Activated T-cell treated with anti-CD3 and anti-CD28 coated beads, Interleukin-2, amount 50 U/mL, for 24 hours (primary cell): ENCODE data around the gene WDFY1.

Source experiments
- DNase-seq: peaks from one replicate; pipeline ENCODE4 v3.0.0-alpha.2; 2020
- H3K27ac Mint-ChIP-seq: 2 replicates; pipeline ENCODE4 v1.8.0; 2020; ENCODE audit warnings: mild to moderate bottlenecking, mixed read lengths
- H3K27me3 Mint-ChIP-seq: 2 replicates; pipeline ENCODE4 v1.8.0; 2020; ENCODE audit warnings: mixed read lengths
- H3K36me3 Mint-ChIP-seq: 2 replicates; pipeline ENCODE4 v1.8.0; 2020; ENCODE audit warnings: low read depth, mixed read lengths
- H3K4me1 Mint-ChIP-seq: 2 replicates; pipeline ENCODE4 v1.8.0; 2020; ENCODE audit warnings: low read depth, mixed read lengths
- H3K4me3 Mint-ChIP-seq: 2 replicates; pipeline ENCODE4 v1.8.0; 2020; ENCODE audit warnings: mild to moderate bottlenecking, moderate library complexity, mixed read lengths
- H3K9me3 Mint-ChIP-seq: 2 replicates; pipeline ENCODE4 v1.8.0; 2020; ENCODE audit warnings: mixed read lengths

WDFY1 gene

DNA sequence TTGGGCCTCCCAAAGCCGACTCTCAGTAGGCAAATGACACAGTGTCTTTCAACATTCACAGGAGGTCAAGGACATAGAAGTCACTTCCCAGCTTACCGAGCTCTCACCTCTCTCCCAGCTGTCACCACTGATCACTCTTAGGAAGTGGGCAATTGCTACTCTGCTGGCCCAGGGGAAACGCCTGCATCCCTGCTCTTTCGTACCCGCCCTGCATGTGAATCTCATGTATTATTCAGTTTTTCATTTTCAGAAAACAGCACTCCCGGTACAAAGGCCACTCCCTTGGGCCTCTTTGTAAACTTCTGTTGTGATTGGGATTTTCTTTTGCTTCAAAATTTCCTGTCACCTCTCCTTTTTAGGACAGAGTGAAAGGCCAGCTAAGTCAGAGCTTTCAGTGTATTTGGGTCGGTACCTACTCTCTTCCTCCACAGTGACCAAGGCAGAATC, 27.5 kb upstream of the WDFY1 start:
- no peak for DNase-seq
- H3K4me1 Mint-ChIP-seq = peaks cover 10% of the 10 kb centered on the region
- peaks cover 41% of the 10 kb centered on the region for H3K36me3 Mint-ChIP-seq
- no peak overlapping the region for H3K4me3 Mint-ChIP-seq
- no peaks in the 10 kb centered on the region for H3K9me3 Mint-ChIP-seq
- H3K27me3 Mint-ChIP-seq = no peaks in the 10 kb centered on the region
- no peak overlapping the region for H3K27ac Mint-ChIP-seq

GRCh38 chr2:223971731-223972130, 26.6 kb upstream of the WDFY1 start:
- H3K27me3 Mint-ChIP-seq = no peaks in the 10 kb centered on the region

GRCh38 chr2:223970343-223971128, 25.4 kb upstream of the WDFY1 start:
- no peaks in the 10 kb centered on the region for H3K27me3 Mint-ChIP-seq
- peaks cover 10% of the 10 kb centered on the region for H3K4me1 Mint-ChIP-seq
- H3K4me3 Mint-ChIP-seq = no peak overlapping the region
- no peak for DNase-seq
- no peaks in the 10 kb centered on the region for H3K9me3 Mint-ChIP-seq
- H3K36me3 Mint-ChIP-seq = peaks cover 56% of the 10 kb centered on the region
- no peak overlapping the region for H3K27ac Mint-ChIP-seq

More at GRCh38 chr2:223971731-223972130, 26.6 kb upstream of the WDFY1 start:
- no peaks in the 10 kb centered on the region for H3K9me3 Mint-ChIP-seq
- peaks cover 48% of the 10 kb centered on the region for H3K36me3 Mint-ChIP-seq
- H3K27ac Mint-ChIP-seq = no peak overlapping the region
- H3K4me3 Mint-ChIP-seq = no peak overlapping the region
- H3K4me1 Mint-ChIP-seq = peaks cover 8% of the 10 kb centered on the region
- DNase-seq = no peak

DNA sequence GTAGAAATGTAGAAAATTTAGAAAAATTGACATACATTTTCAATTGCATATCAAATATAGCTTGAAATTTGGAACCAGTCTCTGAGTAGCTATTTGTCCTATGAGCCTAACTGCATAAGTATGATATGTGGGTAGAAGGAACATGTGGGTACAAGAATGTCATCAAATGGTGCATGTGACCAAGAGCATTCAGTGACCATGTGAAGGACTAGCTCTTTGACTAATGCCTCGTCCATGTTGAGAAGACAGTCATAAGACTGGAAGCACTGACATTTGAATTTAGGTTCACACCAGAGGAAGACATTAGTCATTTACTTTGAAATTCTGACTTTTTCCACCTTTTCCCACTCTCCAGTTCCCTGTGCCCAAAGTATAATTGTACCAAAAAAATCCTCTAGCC, 24.7 kb upstream of the WDFY1 start:
- DNase-seq = no peak

GRCh38 chr2:223969315-223969714, 24.2 kb upstream of the WDFY1 start:
- H3K9me3 Mint-ChIP-seq = no peaks in the 10 kb centered on the region
- H3K4me3 Mint-ChIP-seq = no peak overlapping the region
- H3K36me3 Mint-ChIP-seq = peaks cover 67% of the 10 kb centered on the region
- DNase-seq = no peak
- H3K4me1 Mint-ChIP-seq = peaks cover 15% of the 10 kb centered on the region
- H3K27ac Mint-ChIP-seq = no peak overlapping the region
- no peaks in the 10 kb centered on the region for H3K27me3 Mint-ChIP-seq

More for the DNA sequence above, 24.7 kb upstream of the WDFY1 start:
- Mint-ChIP-seq H3K27me3 (no peaks in the 10 kb centered on the region), H3K4me1 (peaks cover 13% of the 10 kb centered on the region), H3K4me3 (no peak overlapping the region), H3K36me3 (peaks cover 62% of the 10 kb centered on the region), H3K27ac (peak overlapping the region; percentile 35), H3K9me3 (no peaks in the 10 kb centered on the region)

DNA sequence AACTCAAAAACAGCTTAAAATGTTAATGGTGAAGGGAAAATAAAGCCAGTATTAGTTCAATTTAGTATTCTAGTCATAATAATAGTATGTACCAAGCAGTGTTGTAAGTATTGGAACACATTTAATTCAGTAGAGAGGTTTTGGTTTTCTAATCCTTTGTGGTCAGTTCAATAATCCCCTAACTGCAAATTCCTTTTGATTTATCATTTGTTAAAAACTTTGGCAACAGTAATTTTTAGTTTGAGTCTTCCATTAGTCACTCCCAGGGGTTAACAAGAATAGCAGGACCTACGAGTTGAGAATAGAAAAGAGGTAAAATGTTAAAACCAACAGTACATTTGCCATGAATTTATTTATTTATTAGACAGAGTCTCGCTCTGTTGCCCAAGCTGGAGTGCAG, 22.8 kb upstream of the WDFY1 start:
- H3K36me3 Mint-ChIP-seq = peaks cover 77% of the 10 kb centered on the region
- no peak for DNase-seq
- H3K9me3 Mint-ChIP-seq = no peaks in the 10 kb centered on the region
- no peak overlapping the region for H3K4me3 Mint-ChIP-seq
- peaks cover 26% of the 10 kb centered on the region for H3K4me1 Mint-ChIP-seq
- H3K27ac Mint-ChIP-seq = no peak overlapping the region
- no peaks in the 10 kb centered on the region for H3K27me3 Mint-ChIP-seq

DNA sequence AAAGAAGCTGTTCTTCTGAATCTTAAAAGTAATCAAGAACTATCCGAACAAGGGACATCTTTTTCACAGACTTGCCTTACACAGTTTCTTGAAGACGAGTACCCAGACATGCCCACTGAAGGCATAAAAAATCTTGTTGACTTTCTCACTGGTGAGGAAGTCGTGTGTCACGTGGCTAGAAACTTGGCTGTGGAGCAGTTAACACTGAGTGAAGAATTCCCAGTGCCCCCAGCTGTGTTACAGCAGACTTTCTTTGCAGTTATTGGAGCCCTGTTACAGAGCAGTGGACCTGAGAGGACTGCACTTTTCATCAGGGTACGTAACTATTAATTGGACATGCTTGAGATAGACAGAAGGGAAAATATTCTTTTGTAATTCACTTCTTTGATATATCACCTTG, 14.6 kb upstream of the WDFY1 start:
- H3K27ac Mint-ChIP-seq = peak overlapping the region; percentile 69
- no peak for DNase-seq
- peaks cover 80% of the 10 kb centered on the region for H3K4me1 Mint-ChIP-seq
- H3K27me3 Mint-ChIP-seq = no peaks in the 10 kb centered on the region
- peak overlapping the region; percentile 69 for H3K4me3 Mint-ChIP-seq
- H3K9me3 Mint-ChIP-seq = no peaks in the 10 kb centered on the region
- H3K36me3 Mint-ChIP-seq = peaks cover 57% of the 10 kb centered on the region

DNA sequence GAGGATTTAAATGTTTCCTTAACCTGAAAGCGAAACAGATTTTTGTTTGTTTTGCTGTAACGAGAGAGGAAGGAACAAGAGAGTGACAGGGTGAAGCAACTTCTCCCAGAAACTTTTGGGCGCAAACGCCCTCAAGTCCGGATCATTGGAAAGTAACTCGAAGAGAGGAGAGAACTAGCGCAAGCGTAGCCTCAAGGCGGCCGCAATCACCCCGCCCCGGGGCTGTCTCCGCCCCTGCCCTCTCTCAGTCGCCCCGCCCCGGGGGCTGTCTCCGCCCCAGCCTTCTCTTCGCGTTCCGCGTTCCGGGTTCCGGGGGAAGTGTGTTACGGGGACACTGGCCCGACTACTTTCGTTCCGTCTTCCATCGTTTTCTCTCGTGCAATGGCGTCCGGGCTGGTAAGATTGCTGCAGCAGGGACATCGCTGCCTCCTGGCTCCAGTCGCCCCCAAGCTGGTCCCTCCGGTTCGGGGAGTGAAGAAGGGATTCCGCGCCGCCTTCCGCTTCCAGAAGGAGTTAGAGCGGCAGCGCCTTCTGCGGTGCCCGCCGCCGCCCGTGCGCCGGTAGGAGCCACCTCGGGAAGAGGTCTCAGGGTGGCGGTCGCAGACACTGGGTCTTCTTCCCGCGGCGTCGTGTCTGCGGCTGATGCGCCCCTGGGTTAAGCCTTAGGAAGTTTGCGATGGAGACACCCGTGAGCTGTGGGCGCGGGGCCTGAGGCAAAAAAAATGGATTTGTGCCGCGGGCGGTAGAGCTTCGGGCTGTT, 12.1 kb upstream of the WDFY1 start, which contains the start of gene MRPL44:
Gene MRPL44, plus strand, starts transcription at position 372 of the 760 bp plus-strand sequence. Its CDS starts 10 bp downstream, at position 382.
- H3K4me1 Mint-ChIP-seq = peaks cover 81% of the 10 kb centered on the region
- peaks cover 41% of the 10 kb centered on the region for H3K36me3 Mint-ChIP-seq
- H3K4me3 Mint-ChIP-seq = peak within 1 kb of the TSS; percentile 97
- no peaks in the 10 kb centered on the region for H3K9me3 Mint-ChIP-seq
- DNase-seq = peak; percentile 99
- peak within 1 kb of the TSS; percentile 96 for H3K27ac Mint-ChIP-seq
- no peaks in the 10 kb centered on the region for H3K27me3 Mint-ChIP-seq

DNA sequence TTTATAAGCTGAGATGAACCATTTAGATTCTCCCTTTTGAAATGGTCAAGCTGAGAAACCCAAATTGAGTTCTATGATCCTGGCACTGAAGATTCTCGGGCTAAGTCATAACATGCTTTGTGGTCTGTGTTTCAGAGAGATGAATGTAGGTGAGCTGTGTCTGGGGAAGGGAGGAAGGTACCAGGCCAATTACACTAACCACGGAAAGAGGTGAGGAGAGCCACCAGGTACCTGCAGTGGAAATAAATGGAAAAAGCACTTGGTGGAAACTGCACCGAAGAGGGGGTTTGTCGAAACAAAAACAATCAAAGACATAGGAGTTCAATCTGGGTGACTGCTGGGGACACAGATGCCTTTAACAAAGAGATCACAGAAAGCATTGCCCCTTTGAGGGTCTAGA, 11.2 kb upstream of the WDFY1 start:
- H3K27me3 Mint-ChIP-seq = no peaks in the 10 kb centered on the region
- H3K4me3 Mint-ChIP-seq = peak overlapping the region; percentile 97
- peaks cover 32% of the 10 kb centered on the region for H3K36me3 Mint-ChIP-seq
- peaks cover 79% of the 10 kb centered on the region for H3K4me1 Mint-ChIP-seq
- H3K9me3 Mint-ChIP-seq = no peaks in the 10 kb centered on the region
- peak overlapping the region; percentile 96 for H3K27ac Mint-ChIP-seq
- no peak for DNase-seq

GRCh38 chr2:223954401-223954800, 9.3 kb upstream of the WDFY1 start:
- peak overlapping the region; percentile 22 for H3K27ac Mint-ChIP-seq
- no peaks in the 10 kb centered on the region for H3K27me3 Mint-ChIP-seq
- DNase-seq = no peak
- H3K4me3 Mint-ChIP-seq = no peak overlapping the region
- peaks cover 76% of the 10 kb centered on the region for H3K4me1 Mint-ChIP-seq
- no peaks in the 10 kb centered on the region for H3K9me3 Mint-ChIP-seq
- H3K36me3 Mint-ChIP-seq = peaks cover 13% of the 10 kb centered on the region

- H3K27me3 Mint-ChIP-seq = no peaks in the 10 kb centered on the region
- H3K27ac Mint-ChIP-seq = no peak overlapping the region
- H3K4me3 Mint-ChIP-seq = no peak overlapping the region
- H3K36me3 Mint-ChIP-seq = peaks cover 3% of the 10 kb centered on the region
- H3K9me3 Mint-ChIP-seq = no peaks in the 10 kb centered on the region
- peaks cover 76% of the 10 kb centered on the region for H3K4me1 Mint-ChIP-seq
- no peak for DNase-seq
These were observed 7.3 kb upstream of the WDFY1 start for GRCh38 chr2:223952280-223952968.

- no peak for DNase-seq
- H3K4me1 Mint-ChIP-seq = peaks cover 77% of the 10 kb centered on the region
- H3K4me3 Mint-ChIP-seq = no peak overlapping the region
These were observed 5.6 kb upstream of the WDFY1 start for GRCh38 chr2:223950448-223951347.

GRCh38 chr2:223949241-223949840, 4.2 kb upstream of the WDFY1 start:
- Mint-ChIP-seq H3K27me3 (no peaks in the 10 kb centered on the region), H3K4me3 (no peak overlapping the region), H3K4me1 (peaks cover 68% of the 10 kb centered on the region), H3K27ac (peak overlapping the region; percentile 90), H3K36me3 (peaks cover 6% of the 10 kb centered on the region), H3K9me3 (no peaks in the 10 kb centered on the region)
- no peak for DNase-seq

More at GRCh38 chr2:223950448-223951347, 5.6 kb upstream of the WDFY1 start:
- Mint-ChIP-seq H3K9me3 (no peaks in the 10 kb centered on the region), H3K27ac (peak overlapping the region; percentile 90), H3K36me3 (no peaks in the 10 kb centered on the region), H3K27me3 (no peaks in the 10 kb centered on the region)
